Measurements from ENCODE around the gene MAFG.
"Not testable (repeated sequence)": the region's sequence is repeated elsewhere in the genome, so short reads cannot be mapped to it uniquely, and the experiment has no call there.

Gene MAFG

DNA sequence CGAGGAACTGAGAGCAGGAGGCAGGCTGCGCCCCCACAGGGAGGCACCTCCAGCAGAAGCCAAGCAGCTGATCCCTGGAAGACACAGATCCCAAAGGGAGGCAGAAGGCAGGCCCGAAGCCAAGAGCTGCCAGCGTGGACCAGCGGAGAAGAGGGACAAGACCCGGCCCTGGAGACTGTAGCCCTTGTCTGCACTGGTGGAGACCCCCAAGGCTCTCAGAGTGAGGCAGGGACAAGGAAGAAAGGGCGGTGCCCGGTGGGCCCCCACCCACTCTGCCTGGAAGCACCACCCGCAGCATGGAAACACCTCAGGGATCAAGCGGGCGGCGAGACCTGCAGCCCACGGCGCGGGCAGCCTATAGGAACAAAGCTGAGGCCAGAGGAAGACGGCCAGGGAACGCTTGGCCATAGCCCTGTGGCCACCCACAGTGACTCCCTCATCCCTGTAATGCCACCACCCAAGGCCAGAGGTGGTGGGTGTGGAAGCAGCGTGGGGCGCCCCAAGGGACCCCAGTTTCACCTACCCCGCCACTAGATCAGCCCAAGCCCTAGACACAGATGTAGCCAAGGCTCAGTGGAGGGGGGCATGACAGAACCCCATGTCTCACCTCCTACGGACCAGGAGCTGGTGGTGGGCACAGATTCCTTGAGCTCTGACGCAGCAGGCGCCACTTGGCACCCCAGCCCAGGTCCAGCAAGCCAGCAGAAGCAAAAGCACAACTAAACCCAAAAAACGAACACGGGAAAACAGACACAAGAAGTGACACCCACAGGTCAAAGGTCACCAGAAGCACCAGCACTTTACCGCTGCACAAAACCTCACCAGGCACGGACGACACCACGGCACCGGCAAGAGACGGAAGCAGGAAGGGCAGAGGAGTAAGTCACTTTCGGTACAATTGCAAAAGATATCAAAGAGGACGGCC, 6.7 kb downstream of the MAFG start:
- Histone ChIP-seq H3K18ac (ENCODE audit: low read length) (no peak overlapping the region), H3K27me3 (ENCODE audit: insufficient read depth, low read length) (no peaks in the 10 kb centered on the region), H3K4me1 (ENCODE audit: control insufficient read depth in 1 of 2, insufficient read depth in 2 of 2, low read length in 2 of 2) (peaks cover 31% of the 10 kb centered on the region in 2 experiments), H3K27ac (ENCODE audit: low read depth, low read length) (no peak overlapping the region), H4K91ac (ENCODE audit: low read depth, low read length) (no peak overlapping the region), H3K4me2 (ENCODE audit: low read length) (no peak overlapping the region), H3K9ac (ENCODE audit: low read length) (no peak overlapping the region), H2AK5ac (ENCODE audit: low read length) (no peak overlapping the region), H3K23ac (ENCODE audit: low read length) (no peak overlapping the region), H3K79me2 (ENCODE audit: control insufficient read depth, insufficient read depth, low read length, poor library complexity) (peaks cover 34% of the 10 kb centered on the region), H4K8ac (ENCODE audit: low read depth, low read length) (no peak overlapping the region), H2BK5ac (ENCODE audit: low read depth, low read length, poor library complexity) (no peak overlapping the region), H2BK120ac (ENCODE audit: insufficient read depth, low read length, poor library complexity) (no peak overlapping the region), H2AFZ (ENCODE audit: insufficient read depth, low read length, poor library complexity) (no peak overlapping the region), H3K4ac (ENCODE audit: low read depth, low read length) (peak overlapping the region; percentile 25), H3K9me3 (ENCODE audit: insufficient read depth, low read depth, low read length) (peaks cover 2% of the 10 kb centered on the region), H3K4me3 (ENCODE audit: low read depth, low read length) (no peak overlapping the region), H3K79me1 (ENCODE audit: low read length) (peaks cover 17% of the 10 kb centered on the region), H3K36me3 (ENCODE audit: control insufficient read depth in 1 of 2, insufficient read depth in 2 of 2, low read length in 2 of 2) (peaks cover 37 to 41% of the 10 kb centered on the region in 2 experiments), H4K12ac (ENCODE audit: low read depth, low read length) (no peak overlapping the region), H3K14ac (ENCODE audit: low read length) (no peak overlapping the region), H2BK12ac (ENCODE audit: low read length) (no peak overlapping the region)
- no peak for DNase-seq
- no CpG with 5 or more reads among the region's 33 CpGs for WGBS (ENCODE audit: extremely low coverage, insufficient coverage, insufficient read length)

DNA sequence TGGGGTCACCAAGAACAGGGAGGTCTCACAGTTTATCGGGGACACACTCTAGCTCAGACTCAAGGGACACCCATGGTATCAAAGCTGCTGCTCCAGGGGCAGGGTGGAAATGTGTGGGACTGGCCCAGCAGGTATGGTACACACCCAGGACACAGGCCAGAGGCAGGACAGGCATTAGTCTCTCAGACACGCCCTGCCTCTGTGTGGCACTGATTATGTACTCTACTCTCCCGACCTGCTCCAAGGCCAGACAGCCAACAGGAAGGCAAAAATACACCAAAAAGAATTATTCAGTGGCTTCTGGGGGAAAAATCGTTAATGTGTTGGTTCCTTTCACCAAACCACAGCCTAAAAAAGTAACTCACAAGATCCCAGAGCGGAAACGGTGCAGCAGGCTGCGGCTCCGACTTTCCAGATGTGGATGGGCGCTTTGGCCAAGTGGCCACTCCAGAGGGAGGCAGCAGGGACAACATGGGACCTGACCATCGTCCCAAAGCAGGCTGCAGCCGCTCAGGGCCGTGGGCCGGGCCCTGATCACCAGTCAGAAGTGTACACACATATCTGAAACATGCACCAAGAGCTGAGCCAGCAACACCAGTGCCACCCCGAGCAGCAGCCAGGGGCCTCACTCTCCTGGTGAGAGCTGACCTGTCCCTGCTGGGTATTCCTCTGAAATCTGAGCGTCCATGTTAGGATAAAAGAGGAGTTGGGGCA, 8.5 kb downstream of the MAFG start:
- no peak overlapping the region for H3K27ac ChIP-seq (ENCODE audit: low read depth, low read length)
- H4K12ac ChIP-seq (ENCODE audit: low read depth, low read length) = no peak overlapping the region
- no peak overlapping the region for H3K18ac ChIP-seq (ENCODE audit: low read length)
- H3K4me2 ChIP-seq (ENCODE audit: low read length) = no peak overlapping the region
- H3K23ac ChIP-seq (ENCODE audit: low read length) = no peak overlapping the region
- no peak overlapping the region for H3K9ac ChIP-seq (ENCODE audit: low read length)
- no peak overlapping the region for H3K4me3 ChIP-seq (ENCODE audit: low read depth, low read length)
- no peak overlapping the region for H3K14ac ChIP-seq (ENCODE audit: low read length)
- no peak overlapping the region for H2BK5ac ChIP-seq (ENCODE audit: low read depth, low read length, poor library complexity)
- no peak overlapping the region for H2AFZ ChIP-seq (ENCODE audit: insufficient read depth, low read length, poor library complexity)
- H3K9me3 ChIP-seq (ENCODE audit: insufficient read depth, low read depth, low read length) = peaks cover 2% of the 10 kb centered on the region
- H2BK120ac ChIP-seq (ENCODE audit: insufficient read depth, low read length, poor library complexity) = no peak overlapping the region
- H3K4me1 ChIP-seq (ENCODE audit: control insufficient read depth in 1 of 2, insufficient read depth in 2 of 2, low read length in 2 of 2) = peaks cover 16% of the 10 kb centered on the region in 2 experiments
- H3K36me3 ChIP-seq (ENCODE audit: control insufficient read depth in 1 of 2, insufficient read depth in 2 of 2, low read length in 2 of 2) = peaks cover 56 to 60% of the 10 kb centered on the region in 2 experiments
- H2BK12ac ChIP-seq (ENCODE audit: low read length) = no peak overlapping the region
- no peak for DNase-seq
- H4K8ac ChIP-seq (ENCODE audit: low read depth, low read length) = no peak overlapping the region
- H2AK5ac ChIP-seq (ENCODE audit: low read length) = no peak overlapping the region
- H3K79me2 ChIP-seq (ENCODE audit: control insufficient read depth, insufficient read depth, low read length, poor library complexity) = peaks cover 19% of the 10 kb centered on the region
- H3K79me1 ChIP-seq (ENCODE audit: low read length) = peaks cover 16% of the 10 kb centered on the region
- H3K4ac ChIP-seq (ENCODE audit: low read depth, low read length) = no peak overlapping the region
- H4K91ac ChIP-seq (ENCODE audit: low read depth, low read length) = no peak overlapping the region
- no peaks in the 10 kb centered on the region for H3K27me3 ChIP-seq (ENCODE audit: insufficient read depth, low read length)
- no CpG with 5 or more reads among the region's 15 CpGs for WGBS (ENCODE audit: extremely low coverage, insufficient coverage, insufficient read length)

DNA sequence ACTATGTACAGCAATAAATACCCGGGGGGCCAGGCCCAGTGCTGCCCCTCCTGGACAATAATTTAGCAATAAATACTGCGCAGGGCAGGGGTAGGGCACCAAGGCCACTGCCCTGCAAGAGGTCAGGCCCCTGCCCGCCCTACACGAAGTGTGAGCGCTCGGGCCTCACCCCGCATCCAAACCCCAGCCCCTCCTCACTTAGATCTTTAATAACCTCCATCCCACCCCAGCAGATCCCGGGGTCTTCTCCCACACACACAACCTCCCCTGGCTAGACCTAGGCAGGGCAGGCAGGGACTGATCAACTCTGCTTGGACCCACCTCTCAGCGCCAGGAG, 9.2 kb downstream of the MAFG start:
- not testable (repeated sequence) for H2BK12ac ChIP-seq (ENCODE audit: low read length); H3K14ac ChIP-seq (ENCODE audit: low read length); H3K18ac ChIP-seq (ENCODE audit: low read length); H2BK5ac ChIP-seq (ENCODE audit: low read depth, low read length, poor library complexity); H3K9me3 ChIP-seq (ENCODE audit: insufficient read depth, low read depth, low read length); H3K27me3 ChIP-seq (ENCODE audit: insufficient read depth, low read length); H3K79me1 ChIP-seq (ENCODE audit: low read length); H3K4ac ChIP-seq (ENCODE audit: low read depth, low read length); H4K8ac ChIP-seq (ENCODE audit: low read depth, low read length); H3K23ac ChIP-seq (ENCODE audit: low read length); H2AK5ac ChIP-seq (ENCODE audit: low read length); H4K91ac ChIP-seq (ENCODE audit: low read depth, low read length); DNase-seq; H2AFZ ChIP-seq (ENCODE audit: insufficient read depth, low read length, poor library complexity); H3K9ac ChIP-seq (ENCODE audit: low read length); H4K12ac ChIP-seq (ENCODE audit: low read depth, low read length); H3K4me3 ChIP-seq (ENCODE audit: low read depth, low read length); H3K27ac ChIP-seq (ENCODE audit: low read depth, low read length); H2BK120ac ChIP-seq (ENCODE audit: insufficient read depth, low read length, poor library complexity)
- Histone ChIP-seq H3K4me2 (ENCODE audit: low read length) (peak overlapping the region; percentile 50), H3K36me3 (ENCODE audit: control insufficient read depth in 1 of 2, insufficient read depth in 2 of 2, low read length in 2 of 2) (peaks cover 62 to 67% of the 10 kb centered on the region in 2 experiments), H3K4me1 (ENCODE audit: control insufficient read depth in 1 of 2, insufficient read depth in 2 of 2, low read length in 2 of 2) (peaks cover 10% of the 10 kb centered on the region in 2 experiments), H3K79me2 (ENCODE audit: control insufficient read depth, insufficient read depth, low read length, poor library complexity) (peaks cover 15% of the 10 kb centered on the region)
- WGBS (ENCODE audit: extremely low coverage, insufficient coverage, insufficient read length) = no CpG with 5 or more reads among the region's 9 CpGs

DNA sequence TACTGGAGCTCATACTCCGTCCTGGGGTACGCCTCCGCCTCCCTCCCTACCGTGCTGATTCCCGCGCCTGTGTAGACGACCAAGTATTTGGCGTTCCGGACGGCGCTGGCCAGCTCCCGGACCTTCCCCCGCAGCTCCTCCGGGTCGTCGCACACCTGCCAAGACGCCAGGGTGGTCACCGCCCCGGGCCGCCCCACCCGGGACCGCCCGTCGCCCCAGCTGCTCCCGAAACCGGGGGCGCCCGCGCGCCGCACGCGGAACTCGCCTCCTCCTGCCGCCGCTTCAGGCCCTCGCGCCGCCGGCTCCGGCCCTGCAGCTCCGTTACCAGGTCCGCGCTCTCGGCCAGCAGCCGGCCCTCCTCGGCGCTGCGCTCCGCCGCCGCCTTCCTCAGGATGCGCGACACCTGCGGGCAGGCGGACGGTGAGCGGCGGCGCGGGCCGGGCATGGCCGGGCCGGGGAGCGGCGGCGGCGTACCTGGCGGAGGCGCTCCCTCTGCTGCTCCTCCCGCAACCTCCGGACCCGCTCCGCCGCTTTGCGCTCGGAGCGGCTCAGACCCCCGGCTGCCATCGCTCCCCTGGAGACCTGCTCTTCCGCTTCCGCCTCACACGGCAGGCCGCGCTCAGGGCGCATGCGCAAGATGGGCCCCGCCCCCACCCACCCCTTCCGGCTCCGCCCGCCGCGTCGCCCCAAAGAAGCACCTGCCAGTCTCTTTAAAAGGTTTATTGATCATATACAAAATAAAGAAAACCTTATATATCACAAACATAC, 9.8 kb downstream of the MAFG start, which contains the start of gene SIRT7:
SIRT7 (minus strand) TSS at position 612 of the 768 bp plus-strand sequence; CDS start at position 567, 45 bp downstream.
- no peak within 1 kb of the TSS for H3K23ac ChIP-seq (ENCODE audit: low read length)
- DNase-seq = peak; percentile 58 to 83
- peak within 1 kb of the TSS; percentile 49 for H2BK5ac ChIP-seq (ENCODE audit: low read depth, low read length, poor library complexity)
- peaks cover 7 to 8% of the 10 kb centered on the region in 2 experiments for H3K4me1 ChIP-seq (ENCODE audit: control insufficient read depth in 1 of 2, insufficient read depth in 2 of 2, low read length in 2 of 2)
- peak within 1 kb of the TSS; percentile 58 for H2BK120ac ChIP-seq (ENCODE audit: insufficient read depth, low read length, poor library complexity)
- H3K36me3 ChIP-seq (ENCODE audit: control insufficient read depth in 1 of 2, insufficient read depth in 2 of 2, low read length in 2 of 2) = peaks cover 63 to 68% of the 10 kb centered on the region in 2 experiments
- H4K91ac ChIP-seq (ENCODE audit: low read depth, low read length) = peak within 1 kb of the TSS; percentile 72
- H3K79me1 ChIP-seq (ENCODE audit: low read length) = peaks cover 7% of the 10 kb centered on the region
- no peak within 1 kb of the TSS for H2BK12ac ChIP-seq (ENCODE audit: low read length)
- peak within 1 kb of the TSS; percentile 81 for H3K9ac ChIP-seq (ENCODE audit: low read length)
- H3K14ac ChIP-seq (ENCODE audit: low read length) = peak within 1 kb of the TSS; percentile 62
- peak within 1 kb of the TSS; percentile 56 for H2AK5ac ChIP-seq (ENCODE audit: low read length)
- H3K4me3 ChIP-seq (ENCODE audit: low read depth, low read length) = peak within 1 kb of the TSS; percentile 97
- peak within 1 kb of the TSS; percentile 14 for H3K27ac ChIP-seq (ENCODE audit: low read depth, low read length)
- peak within 1 kb of the TSS; percentile 80 for H3K4ac ChIP-seq (ENCODE audit: low read depth, low read length)
- peaks cover 12% of the 10 kb centered on the region for H3K79me2 ChIP-seq (ENCODE audit: control insufficient read depth, insufficient read depth, low read length, poor library complexity)
- peak within 1 kb of the TSS; percentile 48 for H4K12ac ChIP-seq (ENCODE audit: low read depth, low read length)
- H3K18ac ChIP-seq (ENCODE audit: low read length) = peak within 1 kb of the TSS; percentile 47
- no CpG with 5 or more reads among the region's 94 CpGs for WGBS (ENCODE audit: extremely low coverage, insufficient coverage, insufficient read length)
- peak within 1 kb of the TSS; percentile 81 for H4K8ac ChIP-seq (ENCODE audit: low read depth, low read length)
- peak within 1 kb of the TSS; percentile 46 for H2AFZ ChIP-seq (ENCODE audit: insufficient read depth, low read length, poor library complexity)
- peaks cover 2% of the 10 kb centered on the region for H3K9me3 ChIP-seq (ENCODE audit: insufficient read depth, low read depth, low read length)
- peak within 1 kb of the TSS; percentile 95 for H3K4me2 ChIP-seq (ENCODE audit: low read length)
- no peaks in the 10 kb centered on the region for H3K27me3 ChIP-seq (ENCODE audit: insufficient read depth, low read length)
